Right kidney (tissue), 9 donors: ENCODE measurements around the gene LRRTM4.

Experiments used
- DNase-seq: peaks from one replicate; pipeline ENCODE4 v3.0.0-alpha.2; 2016
- long read RNA-seq, 8 donors: transcript quantifications; one replicate each; lab custom pipeline, GENCODE V29; 2026

The LRRTM4 gene
- long read RNA-seq, donor 1: 0 reads
- long read RNA-seq, donor 2: 0 reads
- long read RNA-seq, donor 3: 0 reads
- long read RNA-seq, donor 4: 0 reads
- long read RNA-seq, donor 5: 0 reads
- long read RNA-seq, donor 6: 0 reads
- long read RNA-seq, donor 7: 0 reads
- long read RNA-seq, donor 8: 0 reads

DNA sequence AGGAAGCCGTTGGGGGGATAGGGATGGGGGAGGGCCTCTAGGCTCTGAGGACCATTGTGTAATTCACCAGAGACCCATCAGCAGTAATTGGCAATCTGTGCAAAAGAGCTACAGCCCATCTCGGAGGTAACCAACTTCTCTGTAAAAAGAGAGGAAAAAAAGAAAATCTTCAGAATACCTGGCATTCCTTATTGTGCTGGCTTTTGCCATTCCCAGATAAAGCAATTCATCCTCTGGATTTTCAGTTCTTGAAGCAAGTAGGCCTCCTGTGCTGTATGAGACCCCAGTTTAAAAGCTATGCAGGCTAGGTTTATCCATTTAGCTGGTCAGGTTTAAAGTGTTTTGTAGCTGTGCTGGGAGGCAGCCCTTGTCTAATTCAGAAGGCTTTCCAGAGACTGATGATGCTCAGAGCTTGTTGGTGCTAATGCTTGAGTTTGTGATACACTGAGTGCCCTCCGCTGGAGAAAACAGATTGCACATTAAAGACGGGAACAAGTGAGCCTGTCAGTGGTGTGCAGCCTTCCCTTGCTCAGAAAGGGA lies at the start of gene LRRTM4:
LRRTM4 (minus strand) TSS at position 446 of the 540 bp plus-strand sequence.
- no peak for DNase-seq

- DNase-seq: no peak
These were observed 49.4 kb upstream of the LRRTM4 start for GRCh38 chr2:77571545-77571944.

DNA sequence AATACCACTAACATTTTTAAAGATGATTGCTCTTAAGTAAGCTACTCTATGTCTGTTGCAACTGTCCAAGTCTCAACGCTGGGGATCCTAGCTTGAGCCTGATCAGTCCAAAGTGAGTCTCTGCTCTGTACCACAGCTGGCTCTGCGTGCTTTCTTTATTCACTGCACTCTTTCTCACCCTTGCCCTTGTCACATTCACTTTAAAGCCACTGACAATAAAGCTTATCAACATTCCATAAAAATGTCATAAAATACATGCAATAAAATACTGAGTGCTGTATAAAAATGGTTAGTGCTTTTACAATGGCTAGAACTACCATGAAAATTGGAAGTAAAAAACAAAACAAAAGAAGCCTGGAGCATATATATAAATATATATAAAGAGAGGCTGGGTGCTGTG lies 45.5 kb upstream of the LRRTM4 start:
- no peak for DNase-seq

GRCh38 chr2:77566582-77566981 lies 44.4 kb upstream of the LRRTM4 start:
- DNase-seq: no peak

DNA sequence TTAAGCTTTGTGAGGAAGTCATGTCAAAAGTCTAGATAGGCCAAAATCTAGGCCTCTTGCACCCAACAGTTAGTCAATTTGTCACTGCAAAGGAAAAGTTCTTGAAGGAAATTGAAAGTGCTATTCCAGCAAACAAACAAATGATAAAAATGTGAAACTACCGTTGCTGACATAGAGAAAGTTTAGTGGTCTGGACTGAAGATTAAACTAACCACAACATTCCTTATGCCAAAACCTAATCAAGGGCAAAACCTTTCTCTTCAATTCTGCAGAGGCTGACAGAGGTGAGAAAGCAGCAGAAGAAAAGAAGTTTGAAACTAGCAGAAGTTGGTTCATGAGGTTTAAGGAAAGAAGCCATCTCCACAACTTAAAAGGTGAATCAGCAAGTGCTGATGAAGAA lies 44.0 kb upstream of the LRRTM4 start:
- no peak for DNase-seq

DNA sequence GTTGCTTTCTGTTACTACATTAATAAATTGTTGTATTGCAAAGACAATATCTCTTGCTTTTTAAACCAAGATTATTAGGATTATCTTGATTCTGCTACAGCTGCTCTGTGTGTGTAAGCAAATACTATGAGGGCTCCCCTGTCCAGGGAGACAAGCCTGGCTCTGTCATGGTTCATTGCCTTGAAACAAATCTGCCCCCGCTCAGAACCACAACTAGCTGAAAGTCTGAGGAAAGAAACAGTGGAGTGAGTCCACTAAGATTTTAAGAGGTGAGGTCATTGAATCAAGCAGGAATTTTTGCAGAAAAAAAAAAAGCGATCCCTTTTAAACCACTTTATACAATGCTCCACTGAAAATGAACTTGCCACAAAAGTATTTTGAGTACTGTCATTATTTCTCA lies 30.8 kb upstream of the LRRTM4 start:
- DNase-seq: peak; percentile 14

DNA sequence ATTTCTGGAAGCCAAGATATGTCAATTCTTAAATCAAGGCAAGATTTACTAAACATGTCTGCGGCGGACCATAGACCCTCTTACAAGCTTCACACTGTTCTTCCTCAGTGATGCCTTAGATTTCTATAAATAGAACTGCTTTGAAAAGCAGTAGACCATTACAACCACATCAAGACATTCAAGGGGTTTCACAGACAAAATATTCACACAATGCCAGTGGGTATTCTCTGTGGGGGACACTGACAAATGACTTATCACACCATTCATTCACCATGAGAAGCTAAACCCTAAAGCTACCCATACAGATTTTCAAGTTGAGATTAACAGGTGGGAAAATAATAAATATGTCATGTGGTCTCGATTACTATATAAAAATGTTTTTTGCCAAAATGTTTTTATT lies 15.9 kb upstream of the LRRTM4 start:
- no peak for DNase-seq

DNA sequence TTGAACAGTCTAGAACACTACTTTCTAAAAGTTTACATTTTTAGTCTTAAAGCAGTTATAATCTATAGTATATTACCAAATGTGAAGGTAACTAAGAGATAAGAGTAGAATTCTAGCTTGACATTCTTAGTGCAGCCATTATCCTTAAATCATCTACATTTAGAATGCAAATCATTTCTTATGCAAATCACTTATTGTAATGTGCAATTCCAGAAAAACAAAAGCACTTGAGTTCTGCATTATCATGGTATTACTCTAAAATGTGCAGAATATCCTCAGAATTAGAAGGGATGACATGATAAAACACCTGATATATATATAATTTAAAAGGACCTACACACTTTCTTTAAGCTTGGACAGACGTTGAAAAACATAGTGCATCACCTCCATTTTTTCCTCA lies 712 bp upstream of the LRRTM4 start:
- no peak for DNase-seq

DNA sequence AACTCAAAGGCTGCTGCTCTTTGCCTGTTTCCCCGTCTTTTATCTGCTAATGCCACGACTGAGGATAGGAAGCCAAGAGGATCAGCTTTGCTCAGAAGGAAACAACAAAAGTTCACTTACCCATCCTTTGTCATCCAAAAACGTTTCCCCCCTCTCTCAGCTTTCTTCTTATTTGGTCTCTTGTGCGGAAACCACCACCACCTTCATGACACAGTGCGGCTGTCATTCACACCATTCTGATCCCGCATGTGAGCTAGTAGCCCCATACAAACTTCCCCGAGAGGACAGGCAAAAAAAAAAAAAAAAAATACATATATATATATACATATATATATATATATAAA lies 656 bp downstream of the LRRTM4 start:
- no peak for DNase-seq

DNA sequence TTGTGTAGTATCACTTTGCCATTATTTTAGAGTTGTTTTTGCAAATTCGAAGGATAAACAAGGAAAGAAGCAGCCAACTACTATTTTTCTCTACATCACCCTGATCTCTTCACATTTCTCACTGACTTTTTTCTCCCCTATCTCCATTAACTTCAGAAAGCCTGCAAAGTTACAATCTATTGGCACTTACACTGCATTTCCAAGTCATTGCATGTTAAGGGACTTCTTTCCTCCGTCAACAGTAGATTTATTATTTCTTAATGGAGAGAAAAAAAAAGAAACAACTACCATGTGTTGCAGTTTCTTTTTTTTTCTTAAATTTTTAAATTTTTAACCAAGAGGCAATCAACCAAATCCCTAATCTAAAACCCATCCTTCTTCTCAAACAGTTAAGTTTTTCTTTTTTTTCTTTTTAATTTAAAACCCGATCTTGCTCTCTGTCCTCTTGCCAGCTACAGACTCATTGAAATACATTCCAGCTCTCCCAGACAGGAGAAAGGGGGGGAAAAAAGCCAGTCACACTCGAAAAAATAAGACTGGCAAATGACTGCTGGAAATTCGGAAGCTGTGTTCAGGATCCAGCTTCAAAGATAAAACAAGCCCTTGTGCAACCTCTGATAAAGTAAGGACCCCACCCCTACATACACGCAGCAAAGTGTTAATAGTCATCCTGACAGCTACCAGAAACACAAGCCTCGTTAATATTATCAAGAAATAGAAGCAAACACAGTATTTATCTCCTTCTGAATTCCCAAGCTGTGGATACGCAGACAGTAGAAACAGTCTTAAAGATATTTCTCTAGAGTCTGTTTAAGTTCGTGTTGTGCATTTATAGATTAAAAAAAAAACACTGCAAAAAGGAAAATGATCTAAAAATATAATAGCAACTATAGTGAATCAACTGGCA lies 1.3 kb downstream of the LRRTM4 start:
- DNase-seq: peak; percentile 5

DNA sequence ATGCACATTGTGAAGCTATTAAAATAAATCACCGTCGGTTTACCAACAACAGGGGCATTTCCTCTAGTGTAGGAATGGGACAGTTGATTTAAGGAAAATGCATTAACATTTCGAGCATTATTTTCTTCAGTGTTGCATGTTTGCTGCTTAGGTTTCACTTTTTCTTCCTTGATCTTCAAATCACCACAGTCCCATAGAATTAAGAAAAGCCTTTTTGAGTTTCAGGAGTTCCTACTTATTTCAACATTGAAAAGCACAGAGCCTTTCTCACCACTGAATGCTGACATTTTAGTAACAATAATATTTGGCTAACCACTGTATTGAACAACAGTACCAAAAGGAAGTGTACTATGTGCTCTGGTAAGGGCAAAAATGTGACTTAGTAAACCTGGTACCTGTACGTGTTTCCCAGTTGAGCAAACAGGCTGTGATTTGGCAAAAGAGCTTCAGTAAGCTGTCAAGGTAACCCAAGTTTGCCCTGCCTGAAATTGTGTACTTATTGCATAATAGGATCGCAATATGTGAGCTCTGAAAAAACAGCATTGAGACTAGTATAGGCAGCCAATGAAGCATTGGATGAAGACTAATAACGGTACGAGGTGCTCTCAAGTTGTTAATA lies 2.2 kb downstream of the LRRTM4 start:
- no peak for DNase-seq

DNA sequence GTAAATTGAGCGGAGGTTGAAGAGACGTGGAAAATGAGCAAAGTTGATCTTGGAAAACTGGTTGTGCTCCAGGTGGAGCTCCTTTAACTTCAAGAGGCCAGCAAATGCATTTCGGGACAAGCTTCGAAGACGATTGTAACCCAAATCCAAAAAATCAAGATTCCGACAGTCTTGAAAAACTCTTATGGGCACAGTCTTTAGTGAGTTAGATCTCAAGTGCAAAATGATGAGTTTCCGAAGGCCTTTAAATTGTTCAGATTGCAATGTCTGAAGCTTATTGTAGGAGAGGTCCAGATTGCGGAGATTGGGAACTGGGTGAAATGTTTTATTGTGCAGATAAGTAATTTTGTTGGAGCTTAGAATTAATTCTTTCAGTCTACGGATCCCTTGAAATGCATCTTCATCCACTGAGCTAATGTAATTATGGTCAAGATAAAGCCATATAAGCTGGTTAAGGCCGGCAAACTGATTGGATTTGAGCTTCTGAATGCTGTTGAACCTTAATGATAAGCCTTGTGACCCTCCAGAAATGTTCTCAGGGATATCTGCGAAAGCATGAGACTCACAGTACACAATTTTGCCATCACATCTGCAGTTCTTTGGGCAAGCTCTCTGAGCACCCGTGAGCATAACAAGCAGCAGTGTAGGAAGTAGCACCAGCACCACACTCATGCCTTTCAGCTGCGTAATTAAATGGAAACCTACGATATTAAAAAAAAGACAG lies 2.9 kb downstream of the LRRTM4 start:
- DNase-seq: no peak

GRCh38 chr2:77518311-77518710 lies 3.9 kb downstream of the LRRTM4 start:
- no peak for DNase-seq

- no peak for DNase-seq
These were observed 9.0 kb downstream of the LRRTM4 start for GRCh38 chr2:77513191-77513590.

GRCh38 chr2:77512507-77512906 lies 9.7 kb downstream of the LRRTM4 start:
- no peak for DNase-seq

DNA sequence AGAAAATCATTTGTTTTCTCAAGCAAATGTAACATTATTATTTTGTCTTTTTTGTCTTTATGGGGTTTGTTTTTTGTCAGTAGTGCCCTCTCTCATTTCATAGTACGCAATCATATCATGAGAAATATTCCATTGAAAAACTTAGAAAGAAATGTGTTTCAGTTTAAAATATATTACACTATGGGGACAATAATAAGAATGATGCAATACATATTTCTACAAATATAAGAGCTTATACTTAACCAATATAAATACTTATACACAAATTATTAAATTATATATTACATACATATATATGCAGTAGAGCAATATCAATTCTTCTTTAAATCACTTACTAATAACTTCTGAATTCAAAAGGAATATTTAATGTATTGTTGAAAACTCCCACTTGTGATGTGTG lies 13.7 kb downstream of the LRRTM4 start:
- no peak for DNase-seq

- no peak for DNase-seq
These were observed 14.5 kb downstream of the LRRTM4 start for GRCh38 chr2:77507657-77508056.

GRCh38 chr2:77488141-77488540 lies 34.0 kb downstream of the LRRTM4 start:
- no peak for DNase-seq

DNA sequence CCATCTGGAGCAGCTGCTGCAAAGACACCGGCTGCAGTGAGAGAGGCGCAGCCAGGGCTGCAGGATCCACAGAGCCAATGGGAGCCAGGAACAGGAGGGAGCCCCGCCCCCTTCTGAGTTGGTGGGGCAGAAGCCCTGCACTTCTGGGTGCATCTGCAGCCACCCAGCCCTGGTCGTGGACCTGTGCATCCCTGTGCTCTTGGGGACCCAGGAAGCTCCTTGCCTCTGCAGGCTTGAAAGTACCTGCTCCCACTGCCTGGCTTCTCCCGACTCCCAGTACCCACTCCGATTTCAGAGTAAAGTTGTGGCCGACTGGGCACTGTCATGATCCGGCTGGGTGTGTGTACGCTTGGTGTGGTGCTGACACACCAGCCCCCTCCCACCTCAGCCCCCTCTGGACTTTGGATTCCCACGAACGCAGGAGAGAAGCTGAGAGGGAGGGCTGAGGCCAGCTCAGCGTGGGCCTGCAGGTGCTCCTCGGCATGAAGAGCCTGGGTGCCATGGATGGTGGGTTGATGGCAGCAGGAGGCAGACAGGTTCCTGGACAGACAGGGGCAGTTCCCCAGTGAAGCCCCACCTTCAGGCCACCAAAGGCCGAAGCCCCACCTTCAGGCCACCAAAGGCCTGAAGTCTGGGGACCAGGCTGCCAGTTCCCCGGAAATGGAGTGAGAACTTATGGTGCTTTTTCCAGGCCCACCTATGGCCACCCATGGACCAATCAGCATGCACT lies 34.9 kb downstream of the LRRTM4 start:
- no peak for DNase-seq

DNA sequence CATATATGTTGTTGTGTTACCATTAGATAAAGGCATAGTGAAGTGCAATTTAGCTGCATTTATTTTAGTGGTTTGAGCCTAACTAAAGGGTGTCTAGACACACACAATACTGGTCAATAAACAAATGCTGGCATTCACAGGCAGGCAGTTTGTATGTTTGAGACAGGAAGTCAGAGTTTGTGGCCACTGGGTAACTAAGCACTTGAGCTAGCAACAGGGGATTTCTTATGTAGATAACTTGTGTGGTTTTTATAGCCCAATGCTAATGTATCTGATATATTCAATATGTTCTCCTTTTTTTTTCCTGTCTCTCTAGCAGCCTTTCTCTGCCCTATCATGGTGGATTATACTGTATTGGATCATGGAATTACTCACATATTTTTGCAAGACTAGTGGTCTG lies 38.1 kb downstream of the LRRTM4 start:
- no peak for DNase-seq

GRCh38 chr2:77479895-77480294 lies 42.3 kb downstream of the LRRTM4 start:
- DNase-seq: no peak

GRCh38 chr2:77479395-77479794 lies 42.8 kb downstream of the LRRTM4 start:
- no peak for DNase-seq
